H9 (cell line): ENCODE data around the gene AGBL4. TPM values are rescaled to one million over a fixed set of nuclear protein-coding genes. Genes with fewer than 3 reads are reported as not detected.

ENCODE experiments used
- DNase-seq: peaks from one replicate; pipeline ENCODE4 v3.0.0-alpha.2; 2017
- H2AFZ ChIP-seq: one replicate; pipeline ENCODE4 v1.6.1; 2013; ENCODE audit warnings: mild to moderate bottlenecking, low read length, control low read depth, moderate library complexity
- H2AK5ac ChIP-seq: 2 replicates; pipeline ENCODE4 v1.6.1; 2013; ENCODE audit warnings: low read length, control low read depth, mixed read lengths; ENCODE audit not compliant: insufficient read length
- H2BK120ac ChIP-seq: one replicate; pipeline ENCODE4 v1.6.1; 2013; ENCODE audit warnings: low read depth, mild to moderate bottlenecking, low read length, control low read depth, inconsistent platforms; ENCODE audit not compliant: poor library complexity, severe bottlenecking
- H2BK12ac ChIP-seq: 2 replicates; pipeline ENCODE4 v1.6.1; 2013; ENCODE audit warnings: low read length, control low read depth, mixed read lengths, low read depth; ENCODE audit not compliant: insufficient read length
- H2BK15ac ChIP-seq: 2 replicates; pipeline ENCODE4 v1.6.1; 2013; ENCODE audit warnings: low read depth, low read length, control low read depth
- H2BK20ac ChIP-seq: one replicate; pipeline ENCODE4 v1.6.1; 2013; ENCODE audit warnings: low read depth, mild to moderate bottlenecking, low read length, control low read depth, inconsistent platforms; ENCODE audit not compliant: poor library complexity, severe bottlenecking
- H2BK5ac ChIP-seq: 2 replicates; pipeline ENCODE4 v1.6.1; 2013; ENCODE audit warnings: low read length, control low read depth, mixed read lengths; ENCODE audit not compliant: insufficient read length
- H3K14ac ChIP-seq: 2 replicates; pipeline ENCODE4 v1.6.1; 2013; ENCODE audit warnings: low read length, control low read depth; ENCODE audit not compliant: insufficient read depth
- H3K18ac ChIP-seq: 2 replicates; pipeline ENCODE4 v1.6.1; 2013; ENCODE audit warnings: low read depth, mild to moderate bottlenecking, mixed read lengths, low read length, control low read depth; ENCODE audit not compliant: insufficient read length
- H3K23ac ChIP-seq: 2 replicates; pipeline ENCODE4 v1.6.1; 2013; ENCODE audit warnings: low read length, control low read depth, mixed read lengths, low read depth; ENCODE audit not compliant: insufficient read length
- H3K23me2 ChIP-seq: 2 replicates; pipeline ENCODE4 v1.6.1; 2013; ENCODE audit warnings: low read depth, mild to moderate bottlenecking, mixed read lengths, low read length, control low read depth; ENCODE audit not compliant: insufficient read length, poor library complexity, severe bottlenecking
- H3K27ac ChIP-seq: 2 replicates; pipeline ENCODE4 v1.5.1; 2013; ENCODE audit warnings: low read length, control low read depth, mixed read lengths, low read depth; ENCODE audit not compliant: insufficient read length
- H3K27me3 ChIP-seq: 2 replicates; pipeline ENCODE4 v1.6.1; 2013; ENCODE audit warnings: low read length, control low read depth, inconsistent platforms; ENCODE audit not compliant: insufficient read depth
- H3K4ac ChIP-seq: 2 replicates; pipeline ENCODE4 v1.6.1; 2013; ENCODE audit warnings: low read depth, mild to moderate bottlenecking, control low read depth, inconsistent platforms, low read length, moderate library complexity
- H3K4me1 ChIP-seq: 2 replicates; pipeline ENCODE4 v1.6.1; 2013; ENCODE audit warnings: low read length, control low read depth, inconsistent platforms; ENCODE audit not compliant: insufficient read depth
- H3K4me2 ChIP-seq: 2 replicates; pipeline ENCODE4 v1.6.1; 2013; ENCODE audit warnings: low read length, control low read depth, mixed read lengths; ENCODE audit not compliant: insufficient read length, insufficient read depth
- H3K56ac ChIP-seq: 2 replicates; pipeline ENCODE4 v1.6.1; 2013; ENCODE audit warnings: low read depth, mild to moderate bottlenecking, mixed read lengths, low read length, control low read depth; ENCODE audit not compliant: insufficient read length
- H3K79me1 ChIP-seq: 2 replicates; pipeline ENCODE4 v1.6.1; 2013; ENCODE audit warnings: low read depth, mild to moderate bottlenecking, moderate library complexity, low read length, control low read depth, inconsistent platforms; ENCODE audit not compliant: insufficient read depth, poor library complexity, severe bottlenecking
- H3K79me2 ChIP-seq: 2 replicates; pipeline ENCODE4 v1.6.1; 2013; ENCODE audit warnings: low read length, control low read depth, inconsistent platforms; ENCODE audit not compliant: insufficient read depth
- H3K9ac ChIP-seq: 2 replicates; pipeline ENCODE4 v1.6.1; 2013; ENCODE audit warnings: low read length, control low read depth, mixed read lengths; ENCODE audit not compliant: insufficient read length; ENCODE audit errors: extremely low read depth
- H3K9me3 ChIP-seq: one replicate; pipeline ENCODE4 v1.6.1; 2013; ENCODE audit warnings: low read depth, low read length, inconsistent platforms; ENCODE audit not compliant: control insufficient read depth
- H3T11ph ChIP-seq: one replicate; pipeline ENCODE4 v1.6.1; 2013; ENCODE audit warnings: mild to moderate bottlenecking, low read length, control low read depth, inconsistent platforms
- H4K20me1 ChIP-seq: one replicate; pipeline ENCODE4 v1.6.1; 2013; ENCODE audit not compliant: control insufficient read depth, insufficient read length, insufficient read depth
- H4K5ac ChIP-seq: 2 replicates; pipeline ENCODE4 v1.6.1; 2013; ENCODE audit warnings: low read depth, mild to moderate bottlenecking, mixed read lengths, low read length, control low read depth; ENCODE audit not compliant: insufficient read length
- H4K8ac ChIP-seq: replicated peaks from 2 replicates; pipeline ENCODE4 v1.6.1; 2013; ENCODE audit warnings: low read length, control low read depth, mixed read lengths, low read depth; ENCODE audit not compliant: insufficient read length
- H4K91ac ChIP-seq: 2 replicates; pipeline ENCODE4 v1.6.1; 2013; ENCODE audit warnings: low read depth, mild to moderate bottlenecking, moderate library complexity, mixed read lengths, low read length, control low read depth; ENCODE audit not compliant: insufficient read length
- H3K27ac Mint-ChIP-seq, 3 experiments: 2 replicates in 2 of 3; 3 replicates in 1 of 3; pipeline ENCODE4 v1.8.0; 2020 to 2021; ENCODE audit warnings: mixed read lengths in 3 of 3, mild to moderate bottlenecking in 1 of 3, moderate library complexity in 1 of 3
- H3K27me3 Mint-ChIP-seq: 2 replicates; pipeline ENCODE4 v1.8.0; 2021; ENCODE audit warnings: low read depth, mild to moderate bottlenecking, moderate library complexity, mixed read lengths
- H3K36me3 Mint-ChIP-seq, 3 experiments: 2 replicates in 2 of 3; 3 replicates in 1 of 3; pipeline ENCODE4 v1.8.0; 2020 to 2021; ENCODE audit warnings: low read depth in 3 of 3, mixed read lengths in 3 of 3; ENCODE audit not compliant: insufficient read depth in 1 of 3
- H3K4me1 Mint-ChIP-seq, 2 experiments: 2 replicates each; pipeline ENCODE4 v1.8.0; 2020; ENCODE audit warnings: mixed read lengths in 2 of 2
- H3K4me3 Mint-ChIP-seq, 2 experiments: 2 replicates in 1 of 2; 3 replicates in 1 of 2; pipeline ENCODE4 v1.8.0; 2020 to 2021; ENCODE audit warnings: mild to moderate bottlenecking in 2 of 2, mixed read lengths in 2 of 2, moderate library complexity in 1 of 2
- H3K9me3 Mint-ChIP-seq, 2 experiments: 2 replicates in 1 of 2; 3 replicates in 1 of 2; pipeline ENCODE4 v1.8.0; 2020; ENCODE audit warnings: mild to moderate bottlenecking in 2 of 2, mixed read lengths in 2 of 2, moderate library complexity in 1 of 2
- WGBS: extraction: QIAGEN DNeasy Blood & Tissue Kit; methylation state at CpG from one replicate; pipeline ENCODE4 v1.1.7; 2013; ENCODE audit warnings: missing lambda C conversion rate, low lambda C conversion rate, mixed read lengths; ENCODE audit not compliant: insufficient read length; ENCODE audit errors: extremely low coverage; 5-methylcytosine and 5-hydroxymethylcytosine counted together
- total RNA-seq: library from RNA; stranded (reverse); gene quantifications from 2 replicates; pipeline ENCODE4 v1.2.1, GENCODE V29; 2021
- TF ChIP-seq, protein P1 (sequence below): fragments of 200-600 bp; sonication (generic); conservative IDR thresholded peaks from 3 replicates; pipeline ENCODE4 v1.8.0; 2021; ENCODE audit warnings: antibody characterized with exemption, mild to moderate bottlenecking

Gene AGBL4
- total RNA-seq, 1 experiment from 2014 or later, result not detected

DNA sequence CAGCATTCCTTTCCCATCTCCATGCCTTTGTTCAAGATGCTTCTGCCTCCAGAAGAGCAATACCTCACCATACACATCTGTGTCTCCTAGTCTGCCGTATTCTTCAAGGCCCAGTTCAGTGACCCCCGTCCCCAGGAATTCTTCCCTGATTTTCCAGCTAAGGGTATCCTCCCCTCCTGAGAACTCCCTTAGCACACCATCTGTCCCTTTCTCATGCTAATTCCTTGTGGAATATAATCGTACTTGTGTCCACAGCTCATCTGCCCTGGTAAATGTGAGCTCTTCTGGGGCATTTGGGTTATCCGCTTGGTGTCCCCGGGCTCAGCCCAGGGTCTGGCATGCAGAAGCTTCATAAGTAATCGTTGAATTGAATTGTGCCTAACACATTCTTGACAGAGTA, 1288.0 kb downstream of the AGBL4 start:
- no CpG with 5 or more reads among the region's 6 CpGs for WGBS
- peaks cover 8 to 22% (median 18%) of the 10 kb centered on the region in 3 experiments; a peak in 6 of 7 replicates for H3K36me3 Mint-ChIP-seq
- no peaks in the 10 kb centered on the region for H3K27me3 ChIP-seq

More for the DNA sequence above, 1288.0 kb downstream of the AGBL4 start:
- H3K4me1 ChIP-seq, result 0 out of 2 replicates have a peak, but pooled peaks cover 3% of the 10 kb centered on the region
- H2BK12ac ChIP-seq, result no peak overlapping the region
- no peak overlapping the region for H2AFZ ChIP-seq
- no peak overlapping the region for H3K14ac ChIP-seq
- no peak overlapping the region for H3K27ac ChIP-seq
- no peak overlapping the region for H2BK20ac ChIP-seq
- H3K27me3 Mint-ChIP-seq, result no peaks in the 10 kb centered on the region
- H3K79me1 ChIP-seq, result no peaks in the 10 kb centered on the region
- no peak overlapping the region for H4K8ac ChIP-seq
- no peak overlapping the region for H4K91ac ChIP-seq
- H2BK5ac ChIP-seq, result no peak overlapping the region
- H3T11ph ChIP-seq, result no peak overlapping the region
- H3K23me2 ChIP-seq, result no peaks in the 10 kb centered on the region
- H2BK120ac ChIP-seq, result no peak overlapping the region
- H4K5ac ChIP-seq, result no peak overlapping the region
- peaks cover 8 to 9% of the 10 kb centered on the region in 2 experiments for H3K4me1 Mint-ChIP-seq
- 0 out of 7 replicates have a peak overlapping the region, but pooled peaks of 1 of the 3 experiments have one; percentile 19 for H3K27ac Mint-ChIP-seq
- no peak overlapping the region for H3K56ac ChIP-seq
- H3K18ac ChIP-seq, result no peak overlapping the region
- H3K4ac ChIP-seq, result no peak overlapping the region
- no peaks in the 10 kb centered on the region for H4K20me1 ChIP-seq
- H3K4me2 ChIP-seq, result no peak overlapping the region
- H3K4me3 Mint-ChIP-seq, result no peak overlapping the region
- H3K23ac ChIP-seq, result no peak overlapping the region
- no peak for DNase-seq
- TF ChIP-seq, protein P1, sequence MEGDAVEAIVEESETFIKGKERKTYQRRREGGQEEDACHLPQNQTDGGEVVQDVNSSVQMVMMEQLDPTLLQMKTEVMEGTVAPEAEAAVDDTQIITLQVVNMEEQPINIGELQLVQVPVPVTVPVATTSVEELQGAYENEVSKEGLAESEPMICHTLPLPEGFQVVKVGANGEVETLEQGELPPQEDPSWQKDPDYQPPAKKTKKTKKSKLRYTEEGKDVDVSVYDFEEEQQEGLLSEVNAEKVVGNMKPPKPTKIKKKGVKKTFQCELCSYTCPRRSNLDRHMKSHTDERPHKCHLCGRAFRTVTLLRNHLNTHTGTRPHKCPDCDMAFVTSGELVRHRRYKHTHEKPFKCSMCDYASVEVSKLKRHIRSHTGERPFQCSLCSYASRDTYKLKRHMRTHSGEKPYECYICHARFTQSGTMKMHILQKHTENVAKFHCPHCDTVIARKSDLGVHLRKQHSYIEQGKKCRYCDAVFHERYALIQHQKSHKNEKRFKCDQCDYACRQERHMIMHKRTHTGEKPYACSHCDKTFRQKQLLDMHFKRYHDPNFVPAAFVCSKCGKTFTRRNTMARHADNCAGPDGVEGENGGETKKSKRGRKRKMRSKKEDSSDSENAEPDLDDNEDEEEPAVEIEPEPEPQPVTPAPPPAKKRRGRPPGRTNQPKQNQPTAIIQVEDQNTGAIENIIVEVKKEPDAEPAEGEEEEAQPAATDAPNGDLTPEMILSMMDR, result no peak
- no peaks in the 10 kb centered on the region for H3K9me3 Mint-ChIP-seq
- H2AK5ac ChIP-seq, result no peak overlapping the region
- no peaks in the 10 kb centered on the region for H3K9me3 ChIP-seq
- no peak overlapping the region for H3K9ac ChIP-seq
- H2BK15ac ChIP-seq, result no peak overlapping the region
- H3K79me2 ChIP-seq, result no peaks in the 10 kb centered on the region
